GM10266 (cell line): Measurements from ENCODE around the gene SLC34A1.
"Not testable (repeated sequence)": the region's sequence is repeated elsewhere in the genome, so short reads cannot be mapped to it uniquely, and the experiment has no call there.

Source experiments
- DNase-seq: peaks from one replicate; pipeline ENCODE4 v3.0.0; 2012; ENCODE audit errors: extremely low spot score
- CTCF ChIP-seq: IDR thresholded peaks from 2 replicates; pipeline ENCODE4 v1.5.1; 2012; ENCODE audit warnings: mild to moderate bottlenecking, low read depth; ENCODE audit not compliant: control insufficient read depth, insufficient read depth; ENCODE audit errors: missing control alignments

The SLC34A1 gene

GRCh38 chr5:177409043-177409801, 25.0 kb downstream of the SLC34A1 start, which contains the start of gene F12:
Gene F12 (minus strand): TSS chr5:177409564. CDS start chr5:177409527, 37 bp downstream.
- no peak for DNase-seq
- TF ChIP-seq CTCF = no peak

GRCh38 chr5:177410575-177410974, 26.3 kb downstream of the SLC34A1 start:
- DNase-seq = no peak
- no peak for TF ChIP-seq CTCF

GRCh38 chr5:177412603-177413233, 28.5 kb downstream of the SLC34A1 start:
- TF ChIP-seq CTCF = no peak
- DNase-seq = no peak

GRCh38 chr5:177414481-177414880, 30.2 kb downstream of the SLC34A1 start:
- DNase-seq = no peak
- TF ChIP-seq CTCF = no peak

GRCh38 chr5:177417081-177417480, 32.8 kb downstream of the SLC34A1 start:
- DNase-seq = not testable (repeated sequence)

- DNase-seq = no peak
- TF ChIP-seq CTCF = no peak
Measured at GRCh38 chr5:177419046-177419445, 34.8 kb downstream of the SLC34A1 start.

- DNase-seq = not testable (repeated sequence)
Measured at GRCh38 chr5:177420472-177420871, 36.2 kb downstream of the SLC34A1 start.

- no peak for TF ChIP-seq CTCF
- no peak for DNase-seq
Measured at GRCh38 chr5:177421062-177421798, 37.0 kb downstream of the SLC34A1 start.
